ENCODE results near the gene PLPPR2. TPM values are rescaled to one million over a fixed set of nuclear protein-coding genes. Genes with fewer than 3 reads are reported as not detected.

PLPPR2 gene
- total and polyA plus RNA-seq, 2 of the 4 experiments (the other 2 are of a cell fraction), result 3.9 to 45.2 TPM

DNA sequence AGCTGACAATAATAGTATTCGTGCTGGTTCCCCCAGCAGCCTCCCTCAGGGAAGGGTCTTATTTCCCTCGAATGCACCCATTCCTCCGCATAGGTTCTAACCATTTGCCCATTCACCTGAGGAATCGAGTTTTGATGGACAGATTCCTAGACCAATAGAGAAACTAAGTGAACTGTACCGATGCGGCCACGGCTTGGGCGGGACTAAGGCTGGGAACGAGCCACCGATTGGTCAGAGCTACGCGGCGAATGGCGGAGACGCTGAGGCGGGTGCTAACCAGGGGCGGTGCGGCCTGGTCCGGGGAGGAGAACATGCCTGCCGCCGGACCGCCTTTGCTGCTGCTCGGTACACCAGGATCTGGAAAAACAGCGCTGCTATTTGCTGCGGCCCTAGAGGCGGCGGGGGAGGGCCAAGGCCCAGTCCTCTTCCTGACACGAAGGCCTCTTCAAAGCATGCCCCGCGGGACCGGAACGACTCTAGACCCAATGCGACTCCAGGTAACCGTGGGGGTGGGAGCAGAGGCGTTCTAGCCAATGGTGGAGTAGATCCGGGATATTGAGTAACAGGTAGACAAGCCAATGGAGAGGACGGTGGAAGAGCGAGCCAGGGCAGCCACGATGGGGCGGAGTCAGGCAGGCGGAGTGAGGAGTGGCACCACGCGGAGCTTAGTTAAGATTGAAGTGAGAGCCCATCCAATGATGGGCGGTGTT is 19.4 kb downstream of the PLPPR2 start, which contains the start of gene SWSAP1:
SWSAP1 (plus strand) TSS at position 234 of the 710 bp plus-strand sequence; CDS start at position 249, 15 bp downstream.
- peak within 1 kb of the TSS; percentile 57; the same call in 1 of the 3 replicates for H2BK15ac ChIP-seq (ENCODE audit: low read depth, low read length)
- peaks cover 0 to 28% of the 10 kb centered on the region in 2 experiments; a peak in 2 of 4 replicates for H3K79me1 ChIP-seq (ENCODE audit: low read depth in 1 of 2, low read length in 2 of 2)
- H2BK120ac ChIP-seq (ENCODE audit: low read depth, low read length), result peak within 1 kb of the TSS; percentile 87
- H3K4ac ChIP-seq (ENCODE audit: low read depth, low read length), result peak within 1 kb of the TSS; percentile 92
- CTCF ChIA-PET, result interaction anchor here (0.6 to 1.5 kb wide), 5 partner anchors 8 to 162 kb away, joined by 3 to 5 read pairs (median 3); partner anchors contain the start of gene PRKCSH
- H3K18ac ChIP-seq (ENCODE audit: low read depth, low read length), result peak within 1 kb of the TSS; percentile 40
- peak within 1 kb of the TSS; percentile 82 for H3K56ac ChIP-seq (ENCODE audit: extremely low read depth, insufficient read depth, low read length)
- peak within 1 kb of the TSS; percentile 74; the same call in 1 of the 2 replicates for H3K23ac ChIP-seq (ENCODE audit: low read depth, low read length)
- BruUV-seq (replicated peaks), result no TSS peak
- intact Hi-C loops (cut with micrococcal nuclease), result loop anchor here (2.0 kb wide), 2 partner anchors 60 to 82 kb away; partner anchors contain the start of genes ODAD3 and PRKCSH
- H2AFZ ChIP-seq (replicated peaks; ENCODE audit: low read length, poor library complexity), result peak within 1 kb of the TSS; percentile 98
- WGBS, 2 experiments (ENCODE audit: extremely low coverage in 2 of 2, insufficient read length in 1 of 2), result 0% methylated on average over 34 of the region's 44 CpGs; no CpG with 5 or more reads in 1 of the 2 experiments
- peak within 1 kb of the TSS; percentile 90 for H3K27ac ChIP-seq (ENCODE audit: insufficient read depth, low read length)
- no peaks in the 10 kb centered on the region for H3K9me3 ChIP-seq (ENCODE audit: control insufficient read depth, insufficient read depth, low read length)
- H3K9me1 ChIP-seq (ENCODE audit: insufficient read depth, low read length), result peaks cover 25% of the 10 kb centered on the region
- peak within 1 kb of the TSS; percentile 49 for H2AK5ac ChIP-seq (ENCODE audit: low read depth, low read length)
- peaks cover 22% of the 10 kb centered on the region for H3K4me1 ChIP-seq (ENCODE audit: control insufficient read depth, insufficient read depth, low read length)
- H3K27me3 ChIP-seq (ENCODE audit: control insufficient read depth, insufficient read depth, low read length), result no peaks in the 10 kb centered on the region
- H3K36me3 ChIP-seq (ENCODE audit: control insufficient read depth, insufficient read depth, low read length), result no peaks in the 10 kb centered on the region
- H3K4me2 ChIP-seq (ENCODE audit: low read depth, low read length), result peak within 1 kb of the TSS; percentile 83
- peak within 1 kb of the TSS; percentile 64 for H4K5ac ChIP-seq (ENCODE audit: low read depth, low read length)
- H4K20me1 ChIP-seq (ENCODE audit: insufficient read depth, low read length), result peaks cover 11% of the 10 kb centered on the region; the same call in 1 of the 2 replicates
- H4K8ac ChIP-seq (ENCODE audit: low read depth in 2 of 2, low read length in 2 of 2), result peak within 1 kb of the TSS; percentile 90 to 95
- in situ Hi-C loops (cut with MboI; ENCODE audit: low sequenced_read_pairs), result no loop called here
- peak within 1 kb of the TSS; percentile 73 for H3K14ac ChIP-seq (replicated peaks; ENCODE audit: low read depth, low read length)
- peak; percentile 94 for ATAC-seq (ENCODE audit: low read depth)
- H3K9ac ChIP-seq (ENCODE audit: low read depth, low read length), result peak within 1 kb of the TSS; percentile 80
- dilution Hi-C loops (cut with HindIII; ENCODE audit: low sequenced_read_pairs, unreplicated experiment), result no loop called here
- peak within 1 kb of the TSS; percentile 83 for H4K91ac ChIP-seq (ENCODE audit: insufficient read depth, low read depth, low read length)
- peak within 1 kb of the TSS; percentile 86 for H2BK5ac ChIP-seq (ENCODE audit: low read depth, low read length, poor library complexity, severe bottlenecking)
- peak within 1 kb of the TSS; percentile 58 for H3K4me3 ChIP-seq (ENCODE audit: insufficient read depth, low read depth, low read length)
- POLR2A ChIA-PET (ENCODE audit: unreplicated experiment), result no interaction called here
- H2AK9ac ChIP-seq (replicated peaks; ENCODE audit: low read depth, low read length, poor library complexity), result peak within 1 kb of the TSS; percentile 86
- H2BK20ac ChIP-seq (ENCODE audit: low read depth, low read length), result peak within 1 kb of the TSS; percentile 23; the same call in 1 of the 2 replicates
- peak; percentile 99 for DNase-seq
- TF ChIP-seq FOS (IDR thresholded peaks at IDR 0.05; ENCODE audit: low read depth, low read length) (no peak), MAZ (IDR thresholded peaks at IDR 0.05; ENCODE audit: borderline replicate concordance, low read depth, low read length) (peak; percentile 48; the same call in 1 of the 2 replicates), RCOR1 (IDR thresholded peaks at IDR 0.05; ENCODE audit: insufficient replicate concordance, low read length) (no peak), CEBPB (IDR thresholded peaks at IDR 0.05; ENCODE audit: low read depth, low read length) (peak; percentile 74), CHD1 (IDR thresholded peaks at IDR 0.05; ENCODE audit: low read depth, low read length) (0 out of 2 replicates have a peak, but pooled peaks have one; percentile 0), RAD21 (IDR thresholded peaks at IDR 0.05; ENCODE audit: low read length) (no peak), MAFK (IDR thresholded peaks at IDR 0.05; ENCODE audit: low read depth, low read length) (no peak), NFE2L2 (IDR thresholded peaks at IDR 0.05; ENCODE audit: low read depth, low read length) (no peak), POLR2A (IDR thresholded peaks at IDR 0.05; ENCODE audit: low read depth, low read length) (peak; percentile 75), SMC3 (IDR thresholded peaks at IDR 0.05; ENCODE audit: low read depth, low read length) (no peak), BHLHE40 (IDR thresholded peaks at IDR 0.05; ENCODE audit: low read depth, low read length) (no peak)
- TF ChIP-seq, protein P1, sequence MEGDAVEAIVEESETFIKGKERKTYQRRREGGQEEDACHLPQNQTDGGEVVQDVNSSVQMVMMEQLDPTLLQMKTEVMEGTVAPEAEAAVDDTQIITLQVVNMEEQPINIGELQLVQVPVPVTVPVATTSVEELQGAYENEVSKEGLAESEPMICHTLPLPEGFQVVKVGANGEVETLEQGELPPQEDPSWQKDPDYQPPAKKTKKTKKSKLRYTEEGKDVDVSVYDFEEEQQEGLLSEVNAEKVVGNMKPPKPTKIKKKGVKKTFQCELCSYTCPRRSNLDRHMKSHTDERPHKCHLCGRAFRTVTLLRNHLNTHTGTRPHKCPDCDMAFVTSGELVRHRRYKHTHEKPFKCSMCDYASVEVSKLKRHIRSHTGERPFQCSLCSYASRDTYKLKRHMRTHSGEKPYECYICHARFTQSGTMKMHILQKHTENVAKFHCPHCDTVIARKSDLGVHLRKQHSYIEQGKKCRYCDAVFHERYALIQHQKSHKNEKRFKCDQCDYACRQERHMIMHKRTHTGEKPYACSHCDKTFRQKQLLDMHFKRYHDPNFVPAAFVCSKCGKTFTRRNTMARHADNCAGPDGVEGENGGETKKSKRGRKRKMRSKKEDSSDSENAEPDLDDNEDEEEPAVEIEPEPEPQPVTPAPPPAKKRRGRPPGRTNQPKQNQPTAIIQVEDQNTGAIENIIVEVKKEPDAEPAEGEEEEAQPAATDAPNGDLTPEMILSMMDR (conservative IDR thresholded peaks at IDR 0.05; ENCODE audit: low read depth, low read length), result no peak
- TF ChIP-seq, protein P2, sequence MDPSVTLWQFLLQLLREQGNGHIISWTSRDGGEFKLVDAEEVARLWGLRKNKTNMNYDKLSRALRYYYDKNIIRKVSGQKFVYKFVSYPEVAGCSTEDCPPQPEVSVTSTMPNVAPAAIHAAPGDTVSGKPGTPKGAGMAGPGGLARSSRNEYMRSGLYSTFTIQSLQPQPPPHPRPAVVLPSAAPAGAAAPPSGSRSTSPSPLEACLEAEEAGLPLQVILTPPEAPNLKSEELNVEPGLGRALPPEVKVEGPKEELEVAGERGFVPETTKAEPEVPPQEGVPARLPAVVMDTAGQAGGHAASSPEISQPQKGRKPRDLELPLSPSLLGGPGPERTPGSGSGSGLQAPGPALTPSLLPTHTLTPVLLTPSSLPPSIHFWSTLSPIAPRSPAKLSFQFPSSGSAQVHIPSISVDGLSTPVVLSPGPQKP (IDR thresholded peaks at IDR 0.05; ENCODE audit: borderline replicate concordance, low read depth, low read length), result no peak
- TF ChIP-seq, protein P3, sequence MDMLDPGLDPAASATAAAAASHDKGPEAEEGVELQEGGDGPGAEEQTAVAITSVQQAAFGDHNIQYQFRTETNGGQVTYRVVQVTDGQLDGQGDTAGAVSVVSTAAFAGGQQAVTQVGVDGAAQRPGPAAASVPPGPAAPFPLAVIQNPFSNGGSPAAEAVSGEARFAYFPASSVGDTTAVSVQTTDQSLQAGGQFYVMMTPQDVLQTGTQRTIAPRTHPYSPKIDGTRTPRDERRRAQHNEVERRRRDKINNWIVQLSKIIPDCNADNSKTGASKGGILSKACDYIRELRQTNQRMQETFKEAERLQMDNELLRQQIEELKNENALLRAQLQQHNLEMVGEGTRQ (IDR thresholded peaks at IDR 0.05; ENCODE audit: low read depth, low read length), result peak; percentile 72
